Activated CD4-positive, alpha-beta T cell treated with anti-CD3 and anti-CD28 coated beads for 36 hours (primary cell): ENCODE measurements around the gene BTG2. TPM values are rescaled to one million over a fixed set of nuclear protein-coding genes. Genes with fewer than 3 reads are reported as not detected.
"Not testable (repeated sequence)": the region's sequence is repeated elsewhere in the genome, so short reads cannot be mapped to it uniquely, and the experiment has no call there.

Source experiments
- ATAC-seq: fragments of 200-7000 bp; cut with Tn5 transposase; one replicate; pipeline ENCODE4 v1.10.0; 2021; ENCODE audit warnings: mild to moderate bottlenecking, moderate library complexity
- CTCF ChIA-PET: fragments of 350-600 bp; sonication (Branson Sonifier 250); formaldehyde crosslinking; loops from one replicate; lab custom pipeline; 2021; ENCODE audit warnings: antibody characterized with exemption; lab: Charles Lee
- POLR2A ChIA-PET: fragments of 350-600 bp; sonication (Branson Sonifier 250); formaldehyde crosslinking; loops from one replicate; lab custom pipeline; 2021; ENCODE audit warnings: antibody characterized with exemption, inconsistent platforms; lab: Charles Lee
- DNase-seq: peaks from one replicate; pipeline ENCODE4 v3.0.0-alpha.2; 2020
- H3K27ac Mint-ChIP-seq: one replicate; pipeline ENCODE4 v1.8.0; 2021; ENCODE audit warnings: mixed read lengths
- H3K27me3 Mint-ChIP-seq: one replicate; pipeline ENCODE4 v1.8.0; 2021; ENCODE audit warnings: mixed read lengths
- H3K36me3 Mint-ChIP-seq: one replicate; pipeline ENCODE4 v1.8.0; 2021; ENCODE audit warnings: low read depth, mixed read lengths
- H3K4me1 Mint-ChIP-seq: one replicate; pipeline ENCODE4 v1.8.0; 2021; ENCODE audit warnings: mixed read lengths
- H3K4me3 Mint-ChIP-seq: one replicate; pipeline ENCODE4 v1.8.0; 2021; ENCODE audit warnings: mild to moderate bottlenecking, moderate library complexity, mixed read lengths
- H3K9me3 Mint-ChIP-seq: one replicate; pipeline ENCODE4 v1.8.0; 2021; ENCODE audit warnings: low read depth, mixed read lengths
- intact Hi-C, 2 experiments: fragments of 100-400 bp; cut with DNase I in 1 of 2; cut with micrococcal nuclease in 1 of 2; formaldehyde crosslinking; loops; one replicate each; pipeline versions ENCODE4 v1.14.2 to v1.15.1; 2022 to 2024; cut with DNase I, micrococcal nuclease
- total RNA-seq, 2 experiments: library from RNA; stranded (reverse); gene quantifications; one replicate each; pipeline ENCODE4 v1.2.3, GENCODE V29; 2021

BTG2 gene
- total RNA-seq, 2 experiments from 2014 or later, result 114 to 142 TPM

- H3K36me3 Mint-ChIP-seq, result peaks cover 36% of the 10 kb centered on the region
- H3K27me3 Mint-ChIP-seq, H3K9me3 Mint-ChIP-seq, H3K27ac Mint-ChIP-seq, POLR2A ChIA-PET, intact Hi-C loops, ATAC-seq, DNase-seq, H3K4me3 Mint-ChIP-seq: not testable (repeated sequence)
- peaks cover 35% of the 10 kb centered on the region for H3K4me1 Mint-ChIP-seq
- CTCF ChIA-PET, result interaction anchor here (1.1 to 8.6 kb wide), 4 partner anchors 10 to 47 kb away, joined by 4 to 143 read pairs (median 63); no protein-coding TSS in a partner anchor
Observed at GRCh38 chr1:203314025-203314759, 8.9 kb downstream of the BTG2 start.

GRCh38 chr1:203316626-203317093, 11.3 kb downstream of the BTG2 start:
- Mint-ChIP-seq H3K27ac (no peak overlapping the region), H3K36me3 (peaks cover 16% of the 10 kb centered on the region), H3K9me3 (no peaks in the 10 kb centered on the region), H3K4me1 (peaks cover 36% of the 10 kb centered on the region), H3K4me3 (no peak overlapping the region), H3K27me3 (no peaks in the 10 kb centered on the region)
- ChIA-PET POLR2A (interaction anchor here (0.7 to 2.1 kb wide), 4 partner anchors 8 to 49 kb away, joined by 3 to 8 read pairs (median 4); no protein-coding TSS in a partner anchor), CTCF (interaction anchor here (0.7 to 3.4 kb wide), 10 partner anchors 8 to 171 kb away, joined by 3 to 17 read pairs (median 4); no protein-coding TSS in a partner anchor)
- no peak for DNase-seq
- intact Hi-C loops, result no loop called here
- no peak for ATAC-seq

DNA sequence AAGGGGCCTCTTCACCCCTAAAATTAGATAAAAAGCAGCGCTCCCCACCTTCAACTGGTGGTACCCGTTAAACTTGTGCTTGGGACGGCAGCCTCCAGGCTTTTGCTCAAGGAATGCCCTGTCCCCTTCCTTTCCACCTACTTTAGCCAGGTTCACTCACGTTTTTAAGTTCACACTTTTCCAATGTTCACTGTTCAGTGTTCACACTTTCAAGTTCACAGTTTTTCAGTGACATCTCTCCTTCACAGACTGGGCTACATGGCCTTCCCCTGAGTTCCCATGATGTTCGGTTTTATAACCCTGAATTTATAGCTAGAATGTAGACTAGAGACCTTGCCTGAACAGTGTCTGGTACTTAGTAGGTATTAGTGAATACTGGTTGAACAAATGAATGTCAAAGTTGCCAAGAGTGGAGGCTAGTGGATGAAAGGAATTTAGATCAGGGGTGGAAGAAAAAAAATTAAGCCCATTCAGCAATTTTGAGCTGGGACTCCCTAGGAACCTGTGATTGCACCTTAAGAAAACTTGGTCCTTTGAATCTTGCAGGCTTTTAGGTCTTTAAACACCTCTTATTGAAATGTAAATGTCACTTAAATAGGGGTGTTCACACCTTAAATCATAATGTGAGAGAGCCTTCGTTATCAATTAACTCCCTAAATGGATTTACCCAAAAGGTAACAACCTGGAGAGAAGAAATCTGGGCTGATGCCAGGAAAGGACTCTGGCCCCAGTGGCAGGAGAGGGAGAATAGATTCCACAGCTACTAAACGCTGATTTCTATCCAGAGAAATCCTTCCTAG, 12.3 kb downstream of the BTG2 start:
- intact Hi-C loops, result no loop called here
- ATAC-seq, result no peak
- no peaks in the 10 kb centered on the region for H3K27me3 Mint-ChIP-seq
- H3K9me3 Mint-ChIP-seq, result no peaks in the 10 kb centered on the region
- peaks cover 16% of the 10 kb centered on the region for H3K36me3 Mint-ChIP-seq
- H3K4me1 Mint-ChIP-seq, result peaks cover 46% of the 10 kb centered on the region
- ChIA-PET CTCF (interaction anchor here (0.7 to 3.4 kb wide), 13 partner anchors 8 to 170 kb away, joined by 3 to 17 read pairs (median 4); no protein-coding TSS in a partner anchor), POLR2A (interaction anchor here (2.1 kb wide), 1 partner anchor 11 kb away, joined by 8 read pairs; no protein-coding TSS in a partner anchor)
- no peak overlapping the region for H3K4me3 Mint-ChIP-seq
- no peak overlapping the region for H3K27ac Mint-ChIP-seq
- no peak for DNase-seq

DNA sequence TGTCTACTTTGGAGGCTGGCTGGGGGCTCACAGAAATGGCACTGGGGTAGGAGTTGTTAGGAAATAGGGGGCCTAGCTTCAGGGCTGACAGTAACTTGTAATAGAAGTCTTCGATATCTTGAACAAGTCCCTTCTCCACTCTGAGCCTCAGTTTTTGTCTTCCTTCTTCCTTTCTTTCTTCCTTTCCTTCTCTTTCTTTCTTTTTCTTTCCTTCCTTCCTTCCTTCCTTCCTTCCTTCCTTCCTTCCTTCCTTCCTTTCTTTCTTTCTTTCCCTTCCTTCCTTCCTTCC, 12.9 kb downstream of the BTG2 start:
- no peaks in the 10 kb centered on the region for H3K27me3 Mint-ChIP-seq
- H3K27ac Mint-ChIP-seq, result no peak overlapping the region
- ATAC-seq (no peak), DNase-seq (no peak)
- H3K4me1 Mint-ChIP-seq, result peaks cover 51% of the 10 kb centered on the region
- CTCF ChIA-PET, result interaction anchor here (0.7 to 3.4 kb wide), 9 partner anchors 8 to 51 kb away, joined by 3 to 17 read pairs (median 3); no protein-coding TSS in a partner anchor
- intact Hi-C loops, result no loop called here
- no peak overlapping the region for H3K4me3 Mint-ChIP-seq
- peaks cover 14% of the 10 kb centered on the region for H3K36me3 Mint-ChIP-seq
- POLR2A ChIA-PET, result interaction anchor here (2.1 kb wide), 1 partner anchor 11 kb away, joined by 8 read pairs; no protein-coding TSS in a partner anchor
- H3K9me3 Mint-ChIP-seq, result no peaks in the 10 kb centered on the region

DNA sequence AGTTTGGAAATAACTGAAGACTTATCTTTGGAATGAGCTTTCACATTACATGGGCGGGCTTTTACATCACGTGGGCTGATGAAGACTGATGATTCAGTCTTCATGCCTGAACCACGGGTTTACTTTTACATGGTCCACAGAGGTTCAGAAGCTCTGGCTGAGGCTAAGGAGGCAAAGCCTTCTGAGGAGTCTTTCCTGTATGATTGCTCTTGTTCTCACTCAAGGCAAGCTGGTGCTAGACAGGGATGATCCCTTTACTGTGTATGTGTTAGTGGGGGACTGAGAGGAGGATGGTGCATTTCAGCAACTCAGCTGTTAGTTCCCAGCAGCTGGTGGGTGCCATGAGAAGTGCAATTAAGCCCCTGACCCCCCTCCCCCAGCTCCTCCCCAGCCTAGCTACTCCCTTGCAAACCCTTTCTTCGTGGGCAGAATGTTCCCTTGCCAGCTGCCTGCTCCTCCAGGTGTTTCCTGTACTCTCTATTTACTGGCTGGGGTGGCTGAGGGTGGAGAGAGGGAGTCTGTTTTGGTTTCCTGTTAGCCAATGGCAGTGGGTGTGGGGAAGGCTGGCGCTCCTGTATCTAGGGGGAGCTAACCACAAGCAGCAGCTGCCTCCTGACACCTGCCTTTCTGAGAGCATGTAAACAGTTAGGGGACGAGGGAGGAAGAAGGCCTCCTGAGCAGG, 15.4 kb downstream of the BTG2 start:
- ChIA-PET POLR2A (interaction anchor here (1.0 to 3.2 kb wide), 4 partner anchors 13 to 43 kb away, joined by 3 to 63 read pairs (median 10); partner anchors contain the start of gene BTG2), CTCF (interaction anchor here (0.6 to 9.9 kb wide), 11 partner anchors 11 to 1108 kb away, joined by 3 to 249 read pairs (median 4); no protein-coding TSS in a partner anchor)
- peaks cover 77% of the 10 kb centered on the region for H3K4me1 Mint-ChIP-seq
- ATAC-seq (peak; percentile 65), DNase-seq (peak; percentile 71)
- H3K4me3 Mint-ChIP-seq, result peak overlapping the region; percentile 29
- intact Hi-C loops, result loop anchor here in 1 of 2 experiments (1.0 to 10.0 kb wide), 4 partner anchors 8 to 1964 kb away; no protein-coding TSS in a partner anchor
- H3K27ac Mint-ChIP-seq, result peak overlapping the region; percentile 80
- H3K27me3 Mint-ChIP-seq, result no peaks in the 10 kb centered on the region
- H3K9me3 Mint-ChIP-seq, result no peaks in the 10 kb centered on the region
- no peaks in the 10 kb centered on the region for H3K36me3 Mint-ChIP-seq

GRCh38 chr1:203321273-203322052, 16.1 kb downstream of the BTG2 start:
- Mint-ChIP-seq H3K27me3 (no peaks in the 10 kb centered on the region), H3K36me3 (no peaks in the 10 kb centered on the region), H3K4me3 (peak overlapping the region; percentile 29), H3K9me3 (no peaks in the 10 kb centered on the region), H3K4me1 (peaks cover 83% of the 10 kb centered on the region), H3K27ac (peak overlapping the region; percentile 80)
- ChIA-PET CTCF (interaction anchor here (0.6 to 9.9 kb wide), 10 partner anchors 12 to 1107 kb away, joined by 3 to 249 read pairs (median 4); no protein-coding TSS in a partner anchor), POLR2A (interaction anchor here (1.0 to 3.2 kb wide), 4 partner anchors 13 to 44 kb away, joined by 3 to 63 read pairs (median 10); partner anchors contain the start of gene BTG2)
- intact Hi-C loops, result loop anchor here in 1 of 2 experiments (10.0 kb wide), 2 partner anchors 1183 to 1963 kb away; no protein-coding TSS in a partner anchor
- ATAC-seq (no peak), DNase-seq (no peak)

- Mint-ChIP-seq H3K27me3 (no peaks in the 10 kb centered on the region), H3K36me3 (no peaks in the 10 kb centered on the region), H3K4me3 (no peak overlapping the region), H3K4me1 (peaks cover 85% of the 10 kb centered on the region), H3K27ac (peak overlapping the region; percentile 83), H3K9me3 (no peaks in the 10 kb centered on the region)
- DNase-seq (no peak), ATAC-seq (no peak)
- ChIA-PET POLR2A (interaction anchor here (0.6 to 3.2 kb wide), 2 partner anchors 15 to 53 kb away, joined by 3 to 63 read pairs; partner anchors contain the start of gene BTG2), CTCF (interaction anchor here (9.2 to 9.9 kb wide), 3 partner anchors 13 to 53 kb away, joined by 143 to 249 read pairs (median 154); no protein-coding TSS in a partner anchor)
- intact Hi-C loops, result loop anchor here in 1 of 2 experiments (10.0 kb wide), 2 partner anchors 1182 to 1962 kb away; no protein-coding TSS in a partner anchor
Observed at GRCh38 chr1:203322500-203323179, 17.3 kb downstream of the BTG2 start.

- Mint-ChIP-seq H3K4me3 (peak overlapping the region; percentile 52), H3K9me3 (no peaks in the 10 kb centered on the region), H3K36me3 (no peaks in the 10 kb centered on the region), H3K4me1 (peaks cover 92% of the 10 kb centered on the region), H3K27ac (peak overlapping the region; percentile 83), H3K27me3 (no peaks in the 10 kb centered on the region)
- ATAC-seq, result no peak
- intact Hi-C loops, result loop anchor here in 1 of 2 experiments (10.0 kb wide), 2 partner anchors 1181 to 1961 kb away; no protein-coding TSS in a partner anchor
- ChIA-PET CTCF (interaction anchor here (0.8 to 9.9 kb wide), 9 partner anchors 14 to 163 kb away, joined by 3 to 249 read pairs (median 10); no protein-coding TSS in a partner anchor), POLR2A (interaction anchor here (0.6 to 5.3 kb wide), 4 partner anchors 15 to 445 kb away, joined by 3 to 97 read pairs (median 16); partner anchors contain the start of gene BTG2)
- no peak for DNase-seq
Observed at GRCh38 chr1:203323587-203323986, 18.3 kb downstream of the BTG2 start.
